Tibial nerve (tissue), 4 donors: Measurements from ENCODE around the gene RTCA. TPM values are rescaled to one million over a fixed set of nuclear protein-coding genes. Genes with fewer than 3 reads are reported as not detected.
A peak's percentile ranks its signal among the peaks of the same experiment; 100 is the strongest.

ENCODE experiments used
- DNase-seq, 2 donors: peaks; one replicate each; pipeline ENCODE4 v3.0.0-alpha.2; 2019; ENCODE audit warnings: low spot score in 2 of 2
- H3K27ac ChIP-seq, 4 donors: fragments of 200-600 bp; sonication (generic) in 3 of 4; one replicate each; pipeline ENCODE4 v1.5.1; 2017 to 2019; ENCODE audit warnings: mild to moderate bottlenecking in 1 of 4
- H3K27me3 ChIP-seq, 2 donors: fragments of 200-600 bp; sonication (generic) in 1 of 2; one replicate each; pipeline versions ENCODE4 v1.5.1 to v1.6.0; 2017 to 2019
- H3K36me3 ChIP-seq, 3 donors: fragments of 200-600 bp; sonication (generic); one replicate each; pipeline ENCODE4 v1.5.1; 2018 to 2019
- H3K4me1 ChIP-seq, 4 donors: fragments of 200-600 bp; sonication (generic) in 3 of 4; one replicate each; pipeline ENCODE4 v1.5.1; 2017 to 2019
- H3K4me3 ChIP-seq, 4 donors: fragments of 200-600 bp; sonication (generic) in 3 of 4; one replicate each; pipeline ENCODE4 v1.5.1; 2017 to 2019; ENCODE audit warnings: mild to moderate bottlenecking in 1 of 4, moderate library complexity in 1 of 4
- H3K9me3 ChIP-seq, 4 donors: fragments of 200-600 bp; sonication (generic) in 3 of 4; one replicate each; pipeline ENCODE4 v1.5.1; 2017 to 2019
- CTCF ChIP-seq, 5 experiments: fragments of 200-600 bp in 3 of 5; fragments of 450-650 bp in 2 of 5; sonication (generic) in 3 of 5; IDR thresholded peaks; one replicate each; pipeline ENCODE4 v1.5.1; 2016 to 2019; ENCODE audit warnings: antibody characterized with exemption in 5 of 5, mild to moderate bottlenecking in 3 of 5, moderate library complexity in 2 of 5
- EP300 ChIP-seq, 2 donors: sonication (generic); formaldehyde crosslinking; IDR thresholded peaks; one replicate each; pipeline ENCODE4 v1.6.1; 2017; ENCODE audit warnings: antibody characterized with exemption in 2 of 2, mild to moderate bottlenecking in 1 of 2
- POLR2A ChIP-seq, 2 donors: fragments of 450-650 bp; IDR thresholded peaks; one replicate each; pipeline ENCODE4 v1.6.1; 2017; ENCODE audit warnings: antibody characterized with exemption in 2 of 2, mild to moderate bottlenecking in 2 of 2, moderate library complexity in 2 of 2
- WGBS, 2 donors: methylation state at CpG; one replicate each; pipeline ENCODE4 v1.1.5; 2018; 5-methylcytosine and 5-hydroxymethylcytosine counted together
- total RNA-seq, 4 donors: library from RNA; depleted of rRNA; stranded (reverse); fragments of >200 nt; gene quantifications; one replicate each; pipeline ENCODE4 v1.1.0, GENCODE V29; 2016

RTCA gene
- total RNA-seq, 4 donors from 2014 or later = 21.9 to 30.6 (median 23.2) TPM

GRCh38 chr1:100316622-100317021, 50.6 kb downstream of the RTCA start:
- TF ChIP-seq EP300 (IDR thresholded peaks at IDR 0.05) (no peak), CTCF (IDR thresholded peaks at IDR 0.05) (no peak), POLR2A (IDR thresholded peaks at IDR 0.05) (no peak)
- Histone ChIP-seq H3K27ac (no peak overlapping the region), H3K9me3 (peaks cover 0 to 29% (median 0%) of the 10 kb centered on the region in 4 donors), H3K4me3 (no peak overlapping the region), H3K36me3 (no peaks in the 10 kb centered on the region), H3K4me1 (no peaks in the 10 kb centered on the region), H3K27me3 (no peaks in the 10 kb centered on the region)
- no peak for DNase-seq

GRCh38 chr1:100320311-100321099, 54.5 kb downstream of the RTCA start:
- H3K27me3 ChIP-seq = no peaks in the 10 kb centered on the region
- H3K9me3 ChIP-seq = peaks cover 0 to 26% (median 0%) of the 10 kb centered on the region in 4 donors
- WGBS, 2 donors = 85 to 91% methylated on average over 2 of the region's 2 CpGs
- H3K4me1 ChIP-seq = peaks cover 0 to 12% (median 3%) of the 10 kb centered on the region in 4 donors
- H3K27ac ChIP-seq = no peak overlapping the region
- no peak for DNase-seq
- H3K4me3 ChIP-seq = no peak overlapping the region
- no peaks in the 10 kb centered on the region for H3K36me3 ChIP-seq
- TF ChIP-seq CTCF (IDR thresholded peaks at IDR 0.05) (no peak), POLR2A (IDR thresholded peaks at IDR 0.05) (no peak), EP300 (IDR thresholded peaks at IDR 0.05) (no peak)

- no peak for DNase-seq
- TF ChIP-seq EP300 (IDR thresholded peaks at IDR 0.05) = no peak
- no peak for TF ChIP-seq CTCF (IDR thresholded peaks at IDR 0.05)
- TF ChIP-seq POLR2A (IDR thresholded peaks at IDR 0.05) = no peak
- WGBS, 2 donors = 89 to 90% methylated on average over 7 of the region's 7 CpGs
Measured at GRCh38 chr1:100321100-100321493, 55.1 kb downstream of the RTCA start.

GRCh38 chr1:100321506-100321905, 55.5 kb downstream of the RTCA start:
- H3K36me3 ChIP-seq = no peaks in the 10 kb centered on the region
- H3K27me3 ChIP-seq = no peaks in the 10 kb centered on the region
- WGBS, 2 donors = 82 to 85% methylated on average over 8 of the region's 8 CpGs
- H3K27ac ChIP-seq = no peak overlapping the region
- H3K9me3 ChIP-seq = peaks cover 0 to 19% (median 0%) of the 10 kb centered on the region in 4 donors
- DNase-seq = no peak
- H3K4me3 ChIP-seq = no peak overlapping the region
- peaks cover 0 to 12% (median 3%) of the 10 kb centered on the region in 4 donors for H3K4me1 ChIP-seq
- no peak for TF ChIP-seq POLR2A (IDR thresholded peaks at IDR 0.05)
- no peak for TF ChIP-seq EP300 (IDR thresholded peaks at IDR 0.05)
- no peak for TF ChIP-seq CTCF (IDR thresholded peaks at IDR 0.05)

More at GRCh38 chr1:100321100-100321493, 55.1 kb downstream of the RTCA start:
- H3K4me3 ChIP-seq = no peak overlapping the region
- no peak overlapping the region for H3K27ac ChIP-seq
- H3K4me1 ChIP-seq = peaks cover 0 to 12% (median 3%) of the 10 kb centered on the region in 4 donors
- no peaks in the 10 kb centered on the region for H3K36me3 ChIP-seq
- no peaks in the 10 kb centered on the region for H3K27me3 ChIP-seq
- H3K9me3 ChIP-seq = peaks cover 0 to 20% (median 0%) of the 10 kb centered on the region in 4 donors

- no peaks in the 10 kb centered on the region for H3K36me3 ChIP-seq
- peaks cover 0 to 12% (median 3%) of the 10 kb centered on the region in 4 donors for H3K4me1 ChIP-seq
- H3K9me3 ChIP-seq = peaks cover 0 to 19% (median 0%) of the 10 kb centered on the region in 4 donors
- peak overlapping the region in 2 of 4 donors; percentile 31 to 68 for H3K27ac ChIP-seq
- TF ChIP-seq POLR2A (IDR thresholded peaks at IDR 0.05) (no peak), CTCF (IDR thresholded peaks at IDR 0.05) (no peak), EP300 (IDR thresholded peaks at IDR 0.05) (no peak)
- WGBS, 2 donors = 57 to 73% methylated on average over 1 of the region's 1 CpG
- DNase-seq = no peak
- no peak overlapping the region for H3K4me3 ChIP-seq
- H3K27me3 ChIP-seq = no peaks in the 10 kb centered on the region
Measured at GRCh38 chr1:100322436-100323211, 56.6 kb downstream of the RTCA start.
